Heart left ventricle (tissue), 13 donors: Measurements from ENCODE around the gene WASL.

ENCODE experiments used
- CTCF ChIP-seq, 12 donors: fragments of 200-600 bp; sonication (generic) in 4 of 12; IDR thresholded peaks; one replicate each; pipeline versions ENCODE4 v1.5.0 to v1.8.0; 2018 to 2022; ENCODE audit warnings: antibody characterized with exemption in 12 of 12, mild to moderate bottlenecking in 5 of 12
- POLR2A ChIP-seq, 2 donors: fragments of 450-650 bp; IDR thresholded peaks; one replicate each; pipeline ENCODE4 v1.6.1; 2017; ENCODE audit warnings: antibody characterized with exemption in 2 of 2, mild to moderate bottlenecking in 2 of 2, moderate library complexity in 2 of 2
- donor health status: ischemic (EF 13 %, LVEDD 7.1; RV severe dilation, severe dysfunction).
- donor health status: DM: no; HTN: yes; CAD: no.
- donor health status: DM: no; HTN: no; CAD: no.
- donor health status: ischemic (EF 25% LVEDD 6.9; RV normal size, moderate dysfunction).
- donor health status: ischemic (EF 25% LVEDD 5.7; RV mildly dilated, moderate dysfunction).
- donor health status: ischemic (EF 35%, LVEDD 5.7; RV mildly dilated, moderate dysfunction).
- donor health status: nonischemic (EF 11% LVEDD 7.7; RV severe dilation, severe dysfunction).
- donor health status: DM: yes; HTN: yes; CAD: no.
- donor health status: PGD.
- donor health status: ischemic (EF 29% LVEDD 5.4; RV normal size, mild dysfunction).
- donor health status: nonischemic (EF 23%, LVEDD 6.1; RV moderate dilation, normal function).

- no peak for TF ChIP-seq CTCF (IDR thresholded peaks at IDR 0.05)
- no peak for TF ChIP-seq POLR2A (IDR thresholded peaks at IDR 0.05)
Observed at GRCh38 chr7:123641901-123642300, 106.9 kb downstream of the WASL start.
